ENCODE data around the gene MATCAP1.

Gene MATCAP1

GRCh38 chr16:67207249-67208091, 23.7 kb upstream of the MATCAP1 start:
- DNase-seq: no peak

DNA sequence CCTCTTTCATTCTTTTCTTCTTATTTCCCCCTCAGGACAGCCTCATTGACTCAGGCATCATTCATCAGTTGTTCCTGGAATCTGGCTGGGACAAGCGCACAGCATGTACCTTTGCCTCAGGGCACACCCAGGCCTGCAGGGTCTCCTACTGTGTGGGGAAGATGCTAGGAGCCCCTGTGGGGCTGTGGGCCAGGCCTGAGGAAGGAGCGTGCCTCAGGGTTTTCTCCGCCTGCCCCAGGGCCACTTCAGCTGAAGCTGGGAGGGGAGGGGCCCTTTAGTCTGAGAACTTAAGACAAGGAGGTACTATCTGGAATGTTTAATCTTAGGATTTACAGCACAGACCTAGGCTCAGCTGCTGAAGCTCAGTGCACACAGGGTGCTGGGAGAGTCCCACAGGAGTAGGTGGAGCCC, 23.1 kb upstream of the MATCAP1 start:
- no peak for DNase-seq

GRCh38 chr16:67206129-67206837, 22.5 kb upstream of the MATCAP1 start:
- DNase-seq: no peak

- no peak for DNase-seq
Observed at GRCh38 chr16:67204076-67204475, 20.3 kb upstream of the MATCAP1 start.

DNA sequence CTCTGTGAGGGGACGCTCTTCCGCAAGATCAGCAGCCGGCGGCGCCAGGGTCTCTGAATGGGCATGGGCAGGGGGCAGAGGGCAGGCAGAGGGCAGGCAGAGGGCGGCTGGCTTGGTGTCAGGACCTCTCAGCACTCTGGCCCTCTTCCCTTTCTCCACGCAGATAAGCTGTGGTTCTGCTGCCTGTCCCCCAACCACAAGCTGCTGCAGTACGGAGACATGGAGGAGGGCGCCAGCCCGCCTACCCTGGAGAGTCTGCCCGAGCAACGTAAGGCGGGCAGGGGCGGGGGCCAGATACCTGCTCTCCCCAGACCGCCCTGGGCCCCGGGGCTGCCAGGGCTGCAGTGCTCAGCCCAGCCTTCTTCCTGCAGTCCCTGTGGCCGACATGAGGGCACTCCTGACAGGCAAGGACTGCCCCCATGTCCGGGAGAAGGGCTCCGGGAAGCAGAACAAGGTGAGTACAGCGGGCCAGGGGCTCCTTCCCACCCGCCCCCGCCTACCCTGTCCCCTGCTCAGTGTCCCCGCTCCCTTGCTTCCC, 19.3 kb upstream of the MATCAP1 start:
- DNase-seq: no peak

DNA sequence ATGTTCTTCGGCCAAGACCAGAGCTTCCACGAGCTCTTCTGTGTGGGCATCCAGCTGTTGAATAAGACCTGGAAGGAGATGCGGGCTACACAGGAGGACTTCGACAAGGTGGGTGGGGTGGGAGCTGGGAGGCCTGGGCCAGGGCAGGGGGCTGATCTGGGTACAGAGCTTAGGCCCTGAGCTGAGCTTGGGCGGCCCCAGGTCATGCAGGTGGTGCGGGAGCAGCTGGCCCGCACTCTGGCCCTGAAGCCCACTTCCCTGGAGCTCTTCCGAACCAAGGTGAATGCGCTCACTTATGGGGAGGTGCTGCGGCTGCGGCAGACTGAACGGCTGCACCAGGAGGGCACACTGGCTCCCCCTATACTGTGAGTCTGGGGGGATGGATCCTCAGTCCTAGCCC, 18.7 kb upstream of the MATCAP1 start:
- no peak for DNase-seq

DNA sequence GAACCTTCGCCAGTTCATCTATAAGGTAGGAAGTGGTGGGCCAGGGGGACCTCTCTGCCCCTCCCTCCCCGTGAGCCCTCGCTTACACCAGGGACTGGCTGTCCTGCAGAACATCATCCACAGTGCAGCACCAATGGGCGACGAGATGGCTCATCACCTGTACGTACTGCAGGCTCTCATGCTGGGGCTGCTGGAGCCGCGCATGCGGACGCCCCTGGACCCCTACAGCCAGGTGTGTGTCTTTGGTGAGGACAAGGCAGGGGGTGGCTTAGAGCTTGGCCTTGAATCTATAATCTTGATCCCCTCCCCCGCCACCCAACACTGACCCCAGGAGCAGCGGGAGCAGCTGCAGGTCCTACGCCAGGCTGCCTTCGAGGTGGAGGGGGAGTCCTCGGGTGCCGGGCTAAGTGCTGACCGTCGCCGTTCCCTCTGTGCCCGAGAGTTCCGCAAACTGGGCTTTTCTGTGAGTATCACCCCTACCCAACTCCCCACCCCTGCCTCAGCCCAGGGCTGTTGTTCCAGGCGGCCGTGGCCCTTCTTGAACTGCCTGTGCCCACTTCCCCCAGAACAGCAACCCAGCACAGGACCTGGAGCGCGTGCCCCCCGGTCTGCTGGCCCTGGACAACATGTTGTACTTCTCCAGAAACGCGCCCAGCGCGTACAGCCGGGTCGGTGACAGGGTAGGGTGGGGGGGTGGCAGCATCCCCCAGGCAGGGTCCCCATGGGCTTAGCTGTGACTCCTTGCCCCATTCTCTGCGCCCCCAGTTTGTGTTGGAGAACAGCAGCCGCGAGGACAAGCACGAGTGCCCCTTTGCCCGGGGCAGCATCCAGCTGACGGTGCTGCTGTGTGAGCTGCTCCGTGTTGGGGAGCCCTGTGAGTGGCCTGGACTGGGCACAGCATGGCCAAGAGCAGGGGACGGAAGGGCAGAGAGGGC, 17.9 kb upstream of the MATCAP1 start:
- no peak for DNase-seq

GRCh38 chr16:67200491-67200890, 16.7 kb upstream of the MATCAP1 start:
- no peak for DNase-seq

- DNase-seq: no peak
Observed at GRCh38 chr16:67199808-67200198, 16.0 kb upstream of the MATCAP1 start.

GRCh38 chr16:67199011-67199807, 15.4 kb upstream of the MATCAP1 start, which contains the start of gene ELMO3:
Gene ELMO3 (plus strand): TSS chr16:67199131. CDS start chr16:67199327, 196 bp downstream.
- no peak for DNase-seq

DNA sequence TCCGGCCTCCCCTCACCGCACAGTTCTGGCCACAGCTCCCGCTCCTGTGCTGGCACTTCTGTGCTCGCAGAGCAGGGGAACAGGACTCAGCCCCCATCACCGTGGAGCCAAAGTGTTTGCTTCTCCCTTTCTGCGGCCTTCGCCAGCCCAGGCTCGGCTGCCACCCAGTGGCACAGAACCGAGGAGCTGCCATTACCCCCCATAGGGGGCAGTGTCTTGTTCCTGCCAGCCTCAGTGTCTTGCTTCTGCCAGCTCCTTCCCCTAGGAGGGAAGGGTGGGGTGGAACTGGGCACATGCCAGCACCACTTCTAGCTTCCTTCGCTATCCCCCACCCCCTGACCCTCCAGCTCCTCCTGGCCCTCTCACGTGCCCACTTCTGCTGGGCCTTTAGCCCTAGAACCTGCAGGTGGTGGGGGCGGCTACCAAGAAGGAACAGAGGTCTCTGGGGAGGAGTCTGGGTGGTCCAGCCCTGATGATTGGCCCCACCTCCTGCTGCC, 14.5 kb upstream of the MATCAP1 start:
- peak; percentile 44 for DNase-seq

- DNase-seq: no peak
Observed at GRCh38 chr16:67197704-67198103, 13.9 kb upstream of the MATCAP1 start.

DNA sequence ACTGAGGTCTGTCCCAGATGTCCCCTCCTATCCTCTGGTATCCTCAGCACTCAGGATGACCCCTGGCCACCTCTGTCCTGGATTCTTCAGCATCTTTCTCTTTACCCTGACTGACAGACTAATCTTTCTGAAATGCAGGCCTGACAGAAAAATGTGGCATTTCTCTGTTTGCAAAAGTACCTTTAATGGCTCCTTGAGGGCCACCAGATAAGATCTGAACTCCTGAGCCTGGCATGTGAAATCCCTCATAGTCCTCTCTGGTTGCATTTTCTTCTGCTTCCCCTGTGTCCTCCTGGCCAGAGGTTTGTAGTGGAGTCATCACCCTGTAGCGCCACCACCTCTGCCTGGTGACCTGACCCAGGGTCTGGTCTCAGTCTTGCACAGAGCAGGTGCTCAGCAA, 13.1 kb upstream of the MATCAP1 start:
- no peak for DNase-seq

DNA sequence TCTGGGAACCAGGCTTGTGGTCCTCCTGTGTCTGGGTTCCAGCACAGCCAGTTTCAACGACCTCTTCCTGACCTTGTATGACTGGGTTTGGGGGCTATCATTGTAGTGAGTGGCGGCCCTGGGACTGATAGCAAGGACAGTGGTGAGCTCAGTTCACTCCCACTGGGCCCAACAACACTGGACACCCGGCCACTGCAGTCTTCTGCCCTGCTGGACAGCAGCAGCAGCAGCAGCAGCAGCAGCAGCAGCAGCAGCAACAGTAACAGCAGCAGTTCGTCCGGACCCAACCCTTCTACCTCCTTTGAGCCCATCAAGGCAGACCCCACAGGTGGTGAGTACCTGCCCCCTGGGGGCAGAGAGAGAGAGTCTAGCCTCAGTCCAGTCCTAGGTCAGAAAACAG, 11.9 kb upstream of the MATCAP1 start:
- DNase-seq: no peak

- DNase-seq: no peak
Observed at GRCh38 chr16:67194260-67194659, 10.5 kb upstream of the MATCAP1 start.

DNA sequence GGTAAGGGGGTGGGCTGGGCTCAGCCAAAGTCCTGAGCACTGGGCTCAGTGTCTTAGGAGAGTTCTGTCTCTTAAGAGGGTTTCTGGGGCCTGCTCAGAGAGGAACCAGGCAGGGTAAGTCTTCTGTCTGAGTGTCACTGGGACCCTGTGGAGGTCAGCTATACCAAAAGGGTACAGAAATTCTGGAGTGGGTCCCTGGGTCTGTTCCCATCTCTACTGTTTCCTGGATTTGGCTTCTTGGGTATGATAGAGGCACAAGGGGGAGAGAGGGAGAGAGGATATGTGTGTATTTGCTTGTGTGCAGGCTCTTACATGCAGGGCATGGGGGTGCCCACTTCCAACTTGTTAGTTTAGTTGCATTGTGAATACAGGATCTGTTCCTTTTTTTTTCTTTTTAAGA, 9.8 kb upstream of the MATCAP1 start:
- no peak for DNase-seq

- no peak for DNase-seq
Observed at GRCh38 chr16:67192781-67193361, 9.1 kb upstream of the MATCAP1 start.

GRCh38 chr16:67191995-67192681, 8.4 kb upstream of the MATCAP1 start, which contains the start of gene E2F4:
Gene E2F4 (plus strand): TSS chr16:67192155. CDS start chr16:67192228, 73 bp downstream.
- peak; percentile 95 for DNase-seq

GRCh38 chr16:67191411-67191994, 7.7 kb upstream of the MATCAP1 start:
- DNase-seq: no peak

Measured in activated CD4-positive, alpha-beta T cell treated with anti-CD3 and anti-CD28 coated beads, Interleukin-2, Interleukin-6, amounts not matched to agents 100 ng/mL and 50 ng/mL, durations not matched to agents 16 hours and 8 hours (primary cell).